Measurements from ENCODE around the gene HTR3D.
A peak's percentile ranks its signal among the peaks of the same experiment; 100 is the strongest.
"Not testable (repeated sequence)": the region's sequence is repeated elsewhere in the genome, so short reads cannot be mapped to it uniquely, and the experiment has no call there.

Gene HTR3D

GRCh38 chr3:184016169-184016570, 15.4 kb upstream of the HTR3D start:
- H3K4me2 ChIP-seq, result peak overlapping the region; percentile 81
- peaks cover 28% of the 10 kb centered on the region for H3K4me1 ChIP-seq
- H3K27ac ChIP-seq, result no peak overlapping the region
- no peaks in the 10 kb centered on the region for H3K27me3 ChIP-seq
- H3K4me3 ChIP-seq, result peak overlapping the region; percentile 93; the same call in 1 of the 2 replicates
- 0 out of 2 replicates have a peak overlapping the region, but pooled peaks have one; percentile 7 for H3K9ac ChIP-seq
- no peaks in the 10 kb centered on the region for H3K9me3 ChIP-seq
- peaks cover 24% of the 10 kb centered on the region for H4K20me1 ChIP-seq
- peaks cover 31% of the 10 kb centered on the region for H3K36me3 ChIP-seq
- no peak for TF ChIP-seq Cebpa-rat (IDR thresholded peaks at IDR 0.05)

- Histone ChIP-seq H3K4me3 (peak overlapping the region; percentile 93), H3K36me3 (peaks cover 22% of the 10 kb centered on the region), H3K9ac (peak overlapping the region; percentile 84), H3K4me2 (peak overlapping the region; percentile 81), H3K9me3 (no peaks in the 10 kb centered on the region), H3K4me1 (peaks cover 28% of the 10 kb centered on the region), H3K27ac (peak overlapping the region; percentile 72), H4K20me1 (peaks cover 24% of the 10 kb centered on the region), H3K27me3 (no peaks in the 10 kb centered on the region)
- TF ChIP-seq Cebpa-rat (IDR thresholded peaks at IDR 0.05), result no peak
Measured at GRCh38 chr3:184016811-184017671, 14.5 kb upstream of the HTR3D start.

- peaks cover 35% of the 10 kb centered on the region for H3K4me1 ChIP-seq
Measured at GRCh38 chr3:184017672-184018423, 13.7 kb upstream of the HTR3D start, which contains the start of gene ABCC5. Gene ABCC5, minus strand, starts transcription at chr3:184017884. Its CDS starts 3,492 bp downstream, at chr3:184014392.

GRCh38 chr3:184018424-184018973, 13.0 kb upstream of the HTR3D start:
- Histone ChIP-seq H3K27me3 (no peaks in the 10 kb centered on the region), H3K9ac (peak overlapping the region; percentile 84), H3K36me3 (peaks cover 8% of the 10 kb centered on the region), H3K4me2 (peak overlapping the region; percentile 81), H4K20me1 (peaks cover 24% of the 10 kb centered on the region), H3K9me3 (no peaks in the 10 kb centered on the region), H3K4me3 (peak overlapping the region; percentile 93), H3K27ac (no peak overlapping the region), H3K4me1 (peaks cover 35% of the 10 kb centered on the region)
- TF ChIP-seq Cebpa-rat (IDR thresholded peaks at IDR 0.05), result no peak

More at GRCh38 chr3:184017672-184018423, 13.7 kb upstream of the HTR3D start, which contains the start of gene ABCC5:
- H3K4me2 ChIP-seq, result peak within 1 kb of the TSS; percentile 81
- no peaks in the 10 kb centered on the region for H3K27me3 ChIP-seq
- H3K27ac ChIP-seq, result peak within 1 kb of the TSS; percentile 72
- peaks cover 24% of the 10 kb centered on the region for H4K20me1 ChIP-seq
- peak within 1 kb of the TSS; percentile 84 for H3K9ac ChIP-seq
- no peak for TF ChIP-seq Cebpa-rat (IDR thresholded peaks at IDR 0.05)
- H3K36me3 ChIP-seq, result peaks cover 14% of the 10 kb centered on the region
- peak within 1 kb of the TSS; percentile 93 for H3K4me3 ChIP-seq
- H3K9me3 ChIP-seq, result no peaks in the 10 kb centered on the region

- H3K36me3 ChIP-seq, result no peaks in the 10 kb centered on the region
- H3K9ac ChIP-seq, result no peak overlapping the region
- H3K27ac ChIP-seq, result no peak overlapping the region
- no peak overlapping the region for H3K4me3 ChIP-seq
- no peak for TF ChIP-seq Cebpa-rat (IDR thresholded peaks at IDR 0.05)
- H3K9me3 ChIP-seq, result peaks cover 6% of the 10 kb centered on the region; the same call in 1 of the 2 replicates
- H3K27me3 ChIP-seq, result no peaks in the 10 kb centered on the region
- H3K4me1 ChIP-seq, result peaks cover 12% of the 10 kb centered on the region
- H4K20me1 ChIP-seq, result no peaks in the 10 kb centered on the region
- H3K4me2 ChIP-seq, result peak overlapping the region; percentile 48
Measured at GRCh38 chr3:184022323-184022722, 9.2 kb upstream of the HTR3D start.

- H3K4me2 ChIP-seq, H4K20me1 ChIP-seq, H3K9ac ChIP-seq, H3K36me3 ChIP-seq, H3K27ac ChIP-seq, H3K4me1 ChIP-seq, H3K27me3 ChIP-seq, H3K9me3 ChIP-seq, H3K4me3 ChIP-seq: not testable (repeated sequence)
Measured at GRCh38 chr3:184025256-184025655, 6.3 kb upstream of the HTR3D start.

GRCh38 chr3:184028275-184028890, 3.2 kb upstream of the HTR3D start:
- not testable (repeated sequence) for H3K27me3 ChIP-seq, H3K27ac ChIP-seq

GRCh38 chr3:184029443-184029842, 2.1 kb upstream of the HTR3D start:
- H3K9me3 ChIP-seq, result peaks cover 6% of the 10 kb centered on the region; the same call in 1 of the 2 replicates
- H3K4me2 ChIP-seq, result no peak overlapping the region
- no peaks in the 10 kb centered on the region for H3K36me3 ChIP-seq
- H3K27ac ChIP-seq, result no peak overlapping the region
- H4K20me1 ChIP-seq, result no peaks in the 10 kb centered on the region
- no peaks in the 10 kb centered on the region for H3K4me1 ChIP-seq
- H3K27me3 ChIP-seq, result no peaks in the 10 kb centered on the region
- H3K9ac ChIP-seq, result no peak overlapping the region
- no peak overlapping the region for H3K4me3 ChIP-seq
- TF ChIP-seq Cebpa-rat (IDR thresholded peaks at IDR 0.05), result no peak

More at GRCh38 chr3:184028275-184028890, 3.2 kb upstream of the HTR3D start:
- not testable (repeated sequence) for H4K20me1 ChIP-seq, H3K9me3 ChIP-seq, H3K36me3 ChIP-seq, H3K4me3 ChIP-seq, H3K4me1 ChIP-seq, H3K9ac ChIP-seq, H3K4me2 ChIP-seq

GRCh38 chr3:184030536-184030935, 1.0 kb upstream of the HTR3D start:
- no peak overlapping the region for H3K9ac ChIP-seq
- no peaks in the 10 kb centered on the region for H3K27me3 ChIP-seq
- no peaks in the 10 kb centered on the region for H4K20me1 ChIP-seq
- no peaks in the 10 kb centered on the region for H3K4me1 ChIP-seq
- TF ChIP-seq Cebpa-rat (IDR thresholded peaks at IDR 0.05), result no peak
- no peaks in the 10 kb centered on the region for H3K36me3 ChIP-seq
- H3K27ac ChIP-seq, result no peak overlapping the region
- H3K4me2 ChIP-seq, result no peak overlapping the region
- H3K9me3 ChIP-seq, result peaks cover 2% of the 10 kb centered on the region; the same call in 1 of the 2 replicates
- no peak overlapping the region for H3K4me3 ChIP-seq
